Activated CD4-positive, CD25-positive, alpha-beta regulatory T cell treated with anti-CD3 and anti-CD28 coated beads, Interleukin-2, amount 50 U/mL, for 16 hours (primary cell): Measurements from ENCODE around the gene ENOPH1.

ENCODE experiments used
- DNase-seq: peaks from one replicate; pipeline ENCODE4 v3.0.0-alpha.2; 2020; ENCODE audit warnings: low read depth, low spot score

Gene ENOPH1

DNA sequence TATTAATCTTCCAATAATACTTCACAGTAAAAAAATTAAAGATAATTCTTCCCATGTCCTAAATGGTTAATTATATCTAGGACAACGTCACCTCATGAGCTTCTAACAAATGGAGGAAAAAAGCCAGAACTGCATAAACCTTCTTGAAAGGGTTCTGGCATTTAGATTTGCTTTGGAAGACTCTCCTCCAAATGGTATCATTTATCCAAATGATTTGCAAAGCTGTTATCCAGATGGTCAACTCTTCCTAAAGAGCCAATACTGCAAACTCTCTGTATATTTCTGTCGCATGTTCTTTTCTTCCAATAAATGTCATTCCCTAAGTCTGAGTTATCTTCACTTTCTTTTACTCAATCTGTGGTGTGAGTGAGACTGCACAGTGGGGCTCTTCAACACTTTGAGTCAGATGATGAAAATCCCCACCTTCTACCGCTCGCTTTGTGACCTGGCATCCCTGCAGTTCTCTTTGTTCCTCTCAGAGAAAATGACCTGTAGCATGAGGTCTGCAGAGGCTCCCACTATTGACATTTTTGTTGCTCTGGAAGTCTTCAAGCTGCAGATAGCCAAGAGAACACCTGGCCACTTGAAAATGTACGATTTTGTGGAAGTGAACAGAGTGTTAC lies 78.5 kb downstream of the ENOPH1 start:
- DNase-seq, result no peak

DNA sequence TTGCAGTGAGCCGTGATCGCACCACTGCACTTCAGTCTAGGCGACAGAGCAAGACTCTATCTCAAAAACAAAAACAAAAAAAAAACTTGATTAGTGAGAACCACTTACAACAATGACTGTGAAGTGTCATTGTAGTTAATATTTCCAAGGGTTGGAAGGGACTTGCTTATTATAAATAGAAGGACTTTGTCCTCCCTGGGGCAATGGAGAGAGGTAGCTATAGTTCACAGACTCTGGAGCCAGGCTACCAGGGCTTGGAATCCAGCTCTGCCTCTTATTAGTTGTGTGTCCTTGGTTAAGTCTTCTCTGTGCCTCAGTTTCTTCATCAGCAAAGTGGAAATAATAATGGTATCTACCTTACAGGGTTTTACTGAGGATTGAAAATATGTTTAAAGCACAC lies 79.8 kb downstream of the ENOPH1 start:
- no peak for DNase-seq
